ENCODE results near the gene PARL. TPM values are rescaled to one million over a fixed set of nuclear protein-coding genes. Genes with fewer than 3 reads are reported as not detected.

The PARL gene
- total and polyA plus RNA-seq, 9 of the 15 experiments (the other 6 are each of a cell fraction or from before 2014, with no cell fraction given) = 39.5 to 82.4 (median 57.4) TPM

- CTCF ChIA-PET (ENCODE audit: low intra/inter-chr PET ratio) = interaction anchor here (0.6 to 2.8 kb wide), 17 partner anchors 10 to 649 kb away, joined by 3 to 17 read pairs (median 5); partner anchors contain the start of genes ABCC5, EEF1AKMT4 and PARL
- Histone ChIP-seq H3K4me2 (ENCODE audit: insufficient read depth, low read length) (no peak overlapping the region), H3K4me1 (replicated peaks in 1 of 2; ENCODE audit: control insufficient read depth in 2 of 2, insufficient read depth in 2 of 2, low read length in 2 of 2) (0 out of 5 replicates have a peak, but pooled peaks cover 0 to 3% of the 10 kb centered on the region in 2 experiments), H3K9ac (ENCODE audit: insufficient read depth in 1 of 2, low read depth in 2 of 2, low read length in 2 of 2) (no peak overlapping the region), H3K9me1 (ENCODE audit: control insufficient read depth, insufficient read depth, low read length) (no peaks in the 10 kb centered on the region), H3K27me3 (ENCODE audit: control insufficient read depth in 2 of 2, insufficient read depth in 2 of 2, low read length in 2 of 2) (peaks cover 19 to 35% of the 10 kb centered on the region in 2 experiments; a peak in 4 of 5 replicates), H4K20me1 (replicated peaks; ENCODE audit: control insufficient read depth, insufficient read depth, low read length) (no peaks in the 10 kb centered on the region), H3K4me3 (no peak overlapping the region), H3K9me3 (replicated peaks; ENCODE audit: control insufficient read depth, insufficient read depth, low read depth, low read length) (no peaks in the 10 kb centered on the region), H3K36me3 (ENCODE audit: control insufficient read depth, insufficient read depth, low read length) (no peaks in the 10 kb centered on the region), H2AFZ (ENCODE audit: low read depth, low read length) (no peak overlapping the region), H3K79me2 (ENCODE audit: control insufficient read depth, insufficient read depth, low read length) (no peaks in the 10 kb centered on the region), H3K27ac (ENCODE audit: extremely low read depth, low read depth, low read length) (no peak overlapping the region)
- no TSS peak for BruUV-seq (replicated peaks)
- 25% methylated on average over 4 of the region's 5 CpGs for WGBS (ENCODE audit: insufficient coverage, low coverage, missing lambda C conversion rate)
- DNase-seq (ENCODE audit: extremely low read depth in 1 of 4, low spot score in 3 of 4) (peak; percentile 63 to 80 (median 76)), FAIRE-seq (peak; percentile 92), ATAC-seq (peak; percentile 85)
- intact Hi-C loops (cut with micrococcal nuclease) = loop anchor here (1.0 to 2.0 kb wide), 3 partner anchors 222 to 394 kb away; no protein-coding TSS in a partner anchor
- in situ Hi-C loops (cut with MboI) = loop anchor here (5.0 kb wide), 1 partner anchor 222 kb away; no protein-coding TSS in a partner anchor
- POLR2A ChIA-PET = interaction anchor here (0.6 to 1.8 kb wide), 7 partner anchors 11 to 449 kb away, joined by 3 to 7 read pairs (median 4); partner anchors contain the start of gene ABCF3
- TF ChIP-seq EGR1 (conservative IDR thresholded peaks at IDR 0.05) (peak; percentile 30; the same call in 1 of the 2 replicates), CC2D1A (IDR thresholded peaks at IDR 0.05) (0 out of 2 replicates have a peak, but pooled peaks have one; percentile 45), STAG1 (CRISPR knock-in tag; IDR thresholded peaks at IDR 0.05; ENCODE audit: borderline replicate concordance) (peak; percentile 59; the same call in 1 of the 2 replicates), ZNF384 (IDR thresholded peaks at IDR 0.05; ENCODE audit: low read depth, low read length) (peak; percentile 100), ZNF253 (CRISPR knock-in tag; conservative IDR thresholded peaks at IDR 0.05) (no peak), RAD21 (CRISPR knock-in tag; conservative IDR thresholded peaks at IDR 0.05 in 1 of 2, IDR thresholded peaks at IDR 0.05 in 1 of 2) (peak; percentile 79 to 80), MXD1 (CRISPR knock-in tag; IDR thresholded peaks at IDR 0.05; ENCODE audit: borderline replicate concordance, poor library complexity, severe bottlenecking) (no peak), CSDE1 (IDR thresholded peaks at IDR 0.05) (no peak), NRF1 (conservative IDR thresholded peaks at IDR 0.05 in 1 of 2, IDR thresholded peaks at IDR 0.05 in 1 of 2) (no peak), ZNF780A (CRISPR knock-in tag; IDR thresholded peaks at IDR 0.05) (no peak), XRCC5 (IDR thresholded peaks at IDR 0.05; ENCODE audit: low read depth, low read length) (0 out of 2 replicates have a peak, but pooled peaks have one; percentile 28), ZNF586 (CRISPR knock-in tag; conservative IDR thresholded peaks at IDR 0.05) (no peak), PKNOX1 (IDR thresholded peaks at IDR 0.05) (no peak), ARID2 (IDR thresholded peaks at IDR 0.05) (peak; percentile 50; the same call in 1 of the 2 replicates), VEZF1 (CRISPR knock-in tag; IDR thresholded peaks at IDR 0.05) (0 out of 2 replicates have a peak, but pooled peaks have one; percentile 15), NONO (IDR thresholded peaks at IDR 0.05; ENCODE audit: low read depth in 2 of 2, low read length in 1 of 2) (no peak), SMC3 (conservative IDR thresholded peaks at IDR 0.05; ENCODE audit: insufficient read depth, low read depth, low read length) (peak; percentile 87)
Observed at GRCh38 chr3:183895296-183895695, 10.6 kb upstream of the PARL start.
